Parathyroid adenoma (tissue), 2 donors: Measurements from ENCODE around the gene KCNIP1.
A peak's percentile ranks its signal among the peaks of the same experiment; 100 is the strongest.

Source experiments
- H2AFZ ChIP-seq: fragments of 300-600 bp; sonication (generic); one replicate; pipeline ENCODE4 v1.7.0; 2017; ENCODE audit warnings: antibody characterized with exemption, mild to moderate bottlenecking
- H3K27ac ChIP-seq: fragments of 300-600 bp; sonication (generic); one replicate; pipeline ENCODE4 v1.7.0; 2017
- H3K27me3 ChIP-seq: fragments of 300-600 bp; sonication (generic); one replicate; pipeline ENCODE4 v1.7.0; 2017; ENCODE audit warnings: low read length; ENCODE audit not compliant: control insufficient read depth, insufficient read depth
- H3K36me3 ChIP-seq: fragments of 300-600 bp; sonication (generic); one replicate; pipeline ENCODE4 v1.7.0; 2017; ENCODE audit warnings: low read length; ENCODE audit not compliant: control insufficient read depth, insufficient read depth
- H3K4me1 ChIP-seq: fragments of 300-600 bp; sonication (generic); one replicate; pipeline ENCODE4 v1.7.0; 2017; ENCODE audit warnings: control low read depth
- H3K4me2 ChIP-seq: fragments of 300-600 bp; sonication (generic); one replicate; pipeline ENCODE4 v1.7.0; 2017; ENCODE audit warnings: low read length
- H3K4me3 ChIP-seq: fragments of 300-600 bp; sonication (generic); one replicate; pipeline ENCODE4 v1.7.0; 2017; ENCODE audit warnings: low read depth, low read length
- H3K79me2 ChIP-seq: fragments of 300-600 bp; sonication (generic); one replicate; pipeline ENCODE4 v1.7.0; 2017; ENCODE audit warnings: control low read depth
- H3K9ac ChIP-seq: fragments of 300-600 bp; sonication (generic); one replicate; pipeline ENCODE4 v1.7.0; 2017; ENCODE audit warnings: mild to moderate bottlenecking
- H3K9me3 ChIP-seq: fragments of 300-600 bp; sonication (generic); one replicate; pipeline ENCODE4 v1.7.0; 2017; ENCODE audit warnings: low read length; ENCODE audit not compliant: control insufficient read depth
- CTCF ChIP-seq: fragments of 300-600 bp; sonication (generic); IDR thresholded peaks from one replicate; pipeline ENCODE4 v1.7.0; 2017; ENCODE audit warnings: antibody characterized with exemption, mild to moderate bottlenecking
- donor health status: primary hyperparathyroidism.

Gene KCNIP1

GRCh38 chr5:170596482-170597044, 92.7 kb downstream of the KCNIP1 start:
- H3K79me2 ChIP-seq = no peaks in the 10 kb centered on the region
- no peak overlapping the region for H2AFZ ChIP-seq
- no peak overlapping the region for H3K27ac ChIP-seq
- no peaks in the 10 kb centered on the region for H3K9me3 ChIP-seq
- peaks cover 12% of the 10 kb centered on the region for H3K4me1 ChIP-seq
- no peak overlapping the region for H3K4me2 ChIP-seq
- no peak overlapping the region for H3K4me3 ChIP-seq
- no peak overlapping the region for H3K9ac ChIP-seq
- no peak for TF ChIP-seq CTCF
- H3K27me3 ChIP-seq = no peaks in the 10 kb centered on the region
- H3K36me3 ChIP-seq = no peaks in the 10 kb centered on the region

GRCh38 chr5:170597109-170597751, 93.4 kb downstream of the KCNIP1 start:
- Histone ChIP-seq H2AFZ (peak overlapping the region; percentile 36), H3K9ac (no peak overlapping the region), H3K27me3 (no peaks in the 10 kb centered on the region), H3K36me3 (no peaks in the 10 kb centered on the region), H3K79me2 (no peaks in the 10 kb centered on the region), H3K4me2 (no peak overlapping the region), H3K4me3 (no peak overlapping the region), H3K4me1 (peaks cover 12% of the 10 kb centered on the region), H3K27ac (no peak overlapping the region), H3K9me3 (no peaks in the 10 kb centered on the region)
- TF ChIP-seq CTCF = no peak

GRCh38 chr5:170597872-170598271, 94.1 kb downstream of the KCNIP1 start:
- H3K4me3 ChIP-seq = no peak overlapping the region

GRCh38 chr5:170599756-170600155, 95.9 kb downstream of the KCNIP1 start:
- Histone ChIP-seq H2AFZ (no peak overlapping the region), H3K4me1 (peaks cover 12% of the 10 kb centered on the region), H3K27ac (no peak overlapping the region), H3K9ac (no peak overlapping the region), H3K27me3 (no peaks in the 10 kb centered on the region), H3K4me3 (no peak overlapping the region), H3K4me2 (no peak overlapping the region), H3K36me3 (no peaks in the 10 kb centered on the region), H3K9me3 (no peaks in the 10 kb centered on the region), H3K79me2 (no peaks in the 10 kb centered on the region)
- no peak for TF ChIP-seq CTCF

More at GRCh38 chr5:170597872-170598271, 94.1 kb downstream of the KCNIP1 start:
- Histone ChIP-seq H3K36me3 (no peaks in the 10 kb centered on the region), H3K27me3 (no peaks in the 10 kb centered on the region), H3K4me1 (peaks cover 12% of the 10 kb centered on the region), H3K79me2 (no peaks in the 10 kb centered on the region), H3K27ac (no peak overlapping the region), H3K4me2 (peak overlapping the region; percentile 44), H2AFZ (peak overlapping the region; percentile 59), H3K9me3 (no peaks in the 10 kb centered on the region), H3K9ac (no peak overlapping the region)
- TF ChIP-seq CTCF = no peak

- no peak overlapping the region for H3K4me3 ChIP-seq
- no peaks in the 10 kb centered on the region for H3K79me2 ChIP-seq
- H3K9ac ChIP-seq = no peak overlapping the region
- TF ChIP-seq CTCF = no peak
- no peak overlapping the region for H3K27ac ChIP-seq
- H3K9me3 ChIP-seq = no peaks in the 10 kb centered on the region
- H3K27me3 ChIP-seq = no peaks in the 10 kb centered on the region
- no peak overlapping the region for H2AFZ ChIP-seq
- no peaks in the 10 kb centered on the region for H3K36me3 ChIP-seq
- peaks cover 12% of the 10 kb centered on the region for H3K4me1 ChIP-seq
- no peak overlapping the region for H3K4me2 ChIP-seq
Observed at GRCh38 chr5:170601619-170602018, 97.8 kb downstream of the KCNIP1 start.
